Stimulated activated CD8-positive, alpha-beta memory T cell treated with anti-CD3 and anti-CD28 coated beads, Interleukin-7, amount 100 ng/mL, for 4 hours (primary cell): ENCODE measurements around the gene OPRM1.
"Not testable (repeated sequence)": the region's sequence is repeated elsewhere in the genome, so short reads cannot be mapped to it uniquely, and the experiment has no call there.

Experiments
- DNase-seq, 2 donors: peaks; one replicate each; pipeline ENCODE4 v3.0.0-alpha.2; 2020; ENCODE audit warnings: low read depth in 2 of 2

Gene OPRM1

DNA sequence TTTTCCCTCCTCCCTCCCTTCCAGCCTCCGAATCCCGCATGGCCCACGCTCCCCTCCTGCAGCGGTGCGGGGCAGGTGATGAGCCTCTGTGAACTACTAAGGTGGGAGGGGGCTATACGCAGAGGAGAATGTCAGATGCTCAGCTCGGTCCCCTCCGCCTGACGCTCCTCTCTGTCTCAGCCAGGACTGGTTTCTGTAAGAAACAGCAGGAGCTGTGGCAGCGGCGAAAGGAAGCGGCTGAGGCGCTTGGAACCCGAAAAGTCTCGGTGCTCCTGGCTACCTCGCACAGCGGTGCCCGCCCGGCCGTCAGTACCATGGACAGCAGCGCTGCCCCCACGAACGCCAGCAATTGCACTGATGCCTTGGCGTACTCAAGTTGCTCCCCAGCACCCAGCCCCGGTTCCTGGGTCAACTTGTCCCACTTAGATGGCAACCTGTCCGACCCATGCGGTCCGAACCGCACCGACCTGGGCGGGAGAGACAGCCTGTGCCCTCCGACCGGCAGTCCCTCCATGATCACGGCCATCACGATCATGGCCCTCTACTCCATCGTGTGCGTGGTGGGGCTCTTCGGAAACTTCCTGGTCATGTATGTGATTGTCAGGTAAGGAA is at the start of gene OPRM1:
TSS of gene OPRM1 (plus strand) at position 10 of the 612 bp plus-strand sequence. CDS start at position 315, 305 bp downstream.
- no peak for DNase-seq

DNA sequence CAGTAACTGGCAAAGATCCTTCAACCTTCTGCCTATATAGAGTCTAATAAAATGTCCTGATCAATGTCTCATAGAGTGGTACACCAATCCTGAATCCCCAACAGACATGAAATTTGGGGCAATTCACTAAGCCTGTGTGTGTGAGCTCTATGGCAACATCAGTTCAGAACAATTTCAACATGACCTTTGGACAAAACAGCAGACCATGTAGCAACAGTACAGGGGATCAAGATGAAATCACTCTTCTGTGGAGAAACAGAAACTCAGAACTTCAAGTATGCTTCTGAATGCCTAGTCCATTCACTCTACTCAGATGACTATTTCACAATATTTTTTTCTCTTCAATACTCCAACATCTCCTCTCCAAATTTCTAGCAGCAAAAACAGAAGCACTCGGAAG is 49.1 kb upstream of the OPRM1 start:
- DNase-seq, result no peak

DNA sequence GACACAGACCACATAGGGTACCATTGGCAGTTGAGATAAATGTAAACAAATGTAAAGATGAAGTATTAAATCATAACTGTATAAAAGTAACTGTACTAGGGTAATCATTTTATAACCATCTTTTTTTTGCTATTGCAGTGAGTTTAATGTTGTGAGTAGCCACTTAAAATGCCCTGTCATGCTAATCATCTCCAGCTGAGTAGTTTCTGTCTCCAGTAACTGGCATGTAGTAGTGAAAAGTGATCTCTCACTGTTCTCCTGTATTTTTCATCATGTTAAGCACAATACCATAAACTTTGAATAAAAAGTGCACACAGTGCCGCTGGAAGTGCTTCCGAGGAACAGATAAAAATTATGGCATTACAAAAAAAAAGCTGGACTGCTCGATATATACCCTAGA is 45.0 kb upstream of the OPRM1 start:
- DNase-seq, result no peak

DNA sequence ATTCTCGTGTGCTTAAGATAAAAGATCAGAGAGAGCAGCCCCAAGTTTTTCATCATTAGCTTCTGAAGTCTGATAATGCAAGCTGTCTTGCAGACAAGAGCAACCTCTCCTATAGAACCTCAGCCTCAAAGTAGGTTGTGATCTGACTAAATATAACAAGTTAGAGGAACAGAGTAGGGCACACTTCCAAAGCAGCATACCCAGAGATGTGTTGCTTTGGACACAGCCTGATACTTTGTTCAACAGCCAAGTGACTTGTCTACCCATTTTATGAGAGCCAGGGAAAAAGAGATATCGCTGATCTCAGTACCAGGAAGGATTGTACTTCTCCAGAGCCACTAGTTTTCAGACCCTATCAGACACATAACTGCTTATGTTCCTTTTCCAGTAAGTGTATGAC is 44.2 kb upstream of the OPRM1 start:
- no peak for DNase-seq

DNA sequence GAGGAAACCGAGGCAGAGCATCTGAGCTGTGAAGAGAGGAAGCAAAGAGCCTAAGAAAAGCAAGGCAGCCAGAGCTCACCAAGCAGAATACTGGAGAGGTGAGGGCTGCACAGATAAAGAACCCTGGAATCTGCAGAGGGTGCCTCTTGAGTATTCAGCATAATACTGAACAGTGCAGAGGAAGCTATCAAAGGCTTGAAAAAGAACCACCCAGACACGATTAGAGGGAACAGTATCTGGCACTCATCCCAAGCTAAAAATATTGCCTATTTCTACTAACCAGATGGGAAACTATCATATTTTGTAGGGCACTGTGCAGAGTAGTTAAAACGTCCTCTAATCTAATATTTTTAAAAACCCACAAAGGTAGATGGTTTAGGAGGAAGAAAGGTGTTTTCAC is 41.8 kb upstream of the OPRM1 start:
- no peak for DNase-seq

DNA sequence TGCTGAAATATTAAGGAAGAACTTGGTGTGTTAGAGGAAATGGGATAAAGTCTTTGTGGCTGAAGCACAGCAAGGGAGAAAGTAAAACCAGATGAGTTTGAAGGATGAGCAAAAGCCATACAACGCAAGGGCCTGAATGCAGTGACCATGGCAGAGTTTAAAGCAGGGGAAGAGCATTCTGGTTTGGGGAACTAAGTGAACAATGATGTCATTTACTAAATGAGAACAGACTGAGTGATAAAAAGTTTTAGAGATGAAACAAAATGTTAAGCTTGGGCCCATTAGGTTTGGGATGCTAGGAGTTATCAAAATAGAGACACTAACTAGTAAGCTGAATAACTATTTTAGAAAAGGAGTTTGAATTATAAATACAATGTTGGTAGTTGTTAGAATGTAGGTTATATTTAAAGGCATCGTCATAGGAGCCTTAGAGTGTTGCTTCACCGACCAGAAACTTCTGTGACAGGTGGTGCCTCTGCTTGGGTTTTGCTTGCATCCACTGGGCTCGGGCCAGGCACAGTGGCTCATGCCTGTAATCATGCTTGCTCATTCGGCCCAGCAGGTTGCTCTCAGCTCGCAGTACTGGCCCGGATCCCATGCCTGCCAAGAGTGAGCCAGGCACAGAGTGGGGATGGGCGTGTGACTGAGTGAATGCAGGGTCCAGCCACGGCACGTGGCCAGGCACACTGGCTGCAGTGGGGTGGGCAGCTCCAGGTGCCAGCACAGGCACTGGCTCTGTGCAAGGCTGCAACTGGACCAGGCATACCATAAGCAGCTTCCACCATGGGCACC is 37.4 kb upstream of the OPRM1 start:
- DNase-seq, result no peak

DNA sequence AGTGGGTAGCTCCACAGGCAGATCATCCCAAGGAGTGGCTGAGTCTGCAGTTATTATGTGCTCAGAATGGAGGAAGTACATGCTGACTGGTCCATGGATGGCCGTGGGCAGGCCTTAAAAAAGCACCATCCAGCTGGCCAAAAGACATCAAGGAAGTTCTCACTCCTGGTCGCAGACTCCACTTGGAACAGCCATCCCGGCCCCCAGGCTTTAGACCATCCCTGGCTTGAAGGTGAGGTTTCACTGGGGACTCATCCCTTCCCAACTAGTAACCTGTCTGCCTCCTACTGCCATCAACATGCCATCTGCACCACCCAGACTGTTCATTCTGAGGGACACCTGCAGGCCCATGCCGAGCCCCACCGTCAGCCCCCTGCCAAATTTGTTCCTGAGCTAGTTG is 36.1 kb upstream of the OPRM1 start:
- DNase-seq, result no peak

DNA sequence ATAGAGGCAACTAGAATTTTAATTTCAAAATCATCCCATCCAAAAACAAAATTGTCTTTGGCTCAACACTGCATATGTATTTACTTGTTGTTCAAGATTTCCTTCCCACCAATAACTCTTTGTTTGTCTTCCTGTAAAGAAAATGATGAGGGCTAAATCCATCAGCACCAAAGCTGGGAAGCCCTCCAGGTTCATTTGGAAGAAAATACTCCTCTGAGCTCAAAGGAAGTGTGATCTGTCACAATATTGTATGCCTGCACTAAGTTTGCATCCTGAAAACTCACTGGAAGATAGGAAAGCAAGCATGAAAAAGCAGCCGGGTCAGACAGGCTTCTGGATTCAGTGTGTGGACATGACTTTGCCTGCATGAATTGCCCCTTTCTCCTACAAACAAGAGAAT is 28.7 kb upstream of the OPRM1 start:
- no peak for DNase-seq

DNA sequence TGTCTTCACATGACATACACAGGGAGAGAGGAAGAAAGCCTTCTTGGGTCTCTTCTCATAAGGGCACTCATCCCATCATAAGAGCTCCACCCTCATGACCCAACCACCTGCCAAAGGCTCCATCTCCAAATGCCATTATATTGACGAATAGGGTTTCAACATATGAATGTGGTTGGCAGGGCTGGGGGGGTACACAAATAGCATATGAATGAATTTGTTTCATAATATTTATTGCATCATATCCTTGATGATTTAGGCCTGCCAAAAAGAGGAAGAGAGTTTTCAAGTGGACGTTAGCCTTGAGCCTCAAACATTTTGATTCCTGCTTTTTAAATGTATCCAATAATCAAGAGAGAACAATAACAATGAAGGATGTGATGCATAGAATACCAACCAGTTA is 26.2 kb upstream of the OPRM1 start:
- DNase-seq, result no peak

DNA sequence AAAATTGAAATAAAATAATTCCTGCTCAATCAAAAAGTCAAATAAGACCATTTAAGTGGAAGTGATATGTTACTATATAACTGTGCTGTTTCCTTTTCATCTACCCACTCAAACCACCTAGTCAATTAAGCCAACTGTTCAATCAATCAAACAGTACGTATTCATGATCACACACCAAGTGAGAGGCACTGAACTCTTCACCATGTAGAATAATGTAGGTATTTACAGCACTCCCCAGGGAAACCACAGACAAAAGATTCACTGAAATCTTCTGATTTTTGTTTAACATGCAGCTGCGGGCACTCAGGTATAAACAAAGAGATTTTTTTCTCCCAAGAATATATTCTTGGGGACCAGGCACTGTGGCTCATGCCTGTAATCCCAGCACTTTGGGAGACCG is 21.3 kb upstream of the OPRM1 start:
- DNase-seq, result no peak

DNA sequence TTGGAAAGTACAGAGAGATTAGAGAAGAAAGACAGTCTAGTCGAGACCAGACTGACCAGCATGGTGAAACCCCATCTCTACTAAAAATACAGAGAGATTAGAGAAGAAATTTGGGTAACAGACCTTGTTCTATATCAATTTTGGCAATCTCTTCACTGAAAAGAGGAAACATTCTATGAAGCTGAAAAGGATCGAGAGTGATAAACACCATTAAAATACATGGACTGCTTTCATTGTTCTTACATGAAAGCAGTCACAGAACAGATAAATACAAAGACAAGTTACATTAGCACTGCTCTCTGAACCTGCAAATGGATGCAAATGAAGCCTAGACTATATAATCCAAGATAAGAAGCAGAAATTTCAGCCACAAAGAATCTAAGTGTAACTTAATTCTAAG is 8.4 kb upstream of the OPRM1 start:
- no peak for DNase-seq

DNA sequence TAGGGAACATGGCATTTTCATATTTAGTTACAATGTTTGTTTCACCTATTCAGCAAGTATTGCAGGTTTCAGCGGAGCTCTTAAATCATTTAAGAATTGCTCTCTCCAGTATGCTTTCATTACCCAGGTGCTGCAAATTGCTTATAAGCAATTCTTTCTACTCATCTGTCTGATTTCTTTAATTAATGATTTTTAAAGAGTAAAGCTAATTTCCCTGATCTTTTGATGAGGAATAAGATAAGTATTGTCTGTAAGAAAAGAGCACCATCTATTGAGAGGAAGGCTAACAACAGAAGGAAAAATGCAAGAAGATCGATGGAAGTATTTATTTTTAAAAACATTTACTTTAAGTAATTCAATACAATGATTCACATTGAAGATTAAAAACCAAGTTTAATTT is 2.0 kb downstream of the OPRM1 start:
- DNase-seq, result no peak

DNA sequence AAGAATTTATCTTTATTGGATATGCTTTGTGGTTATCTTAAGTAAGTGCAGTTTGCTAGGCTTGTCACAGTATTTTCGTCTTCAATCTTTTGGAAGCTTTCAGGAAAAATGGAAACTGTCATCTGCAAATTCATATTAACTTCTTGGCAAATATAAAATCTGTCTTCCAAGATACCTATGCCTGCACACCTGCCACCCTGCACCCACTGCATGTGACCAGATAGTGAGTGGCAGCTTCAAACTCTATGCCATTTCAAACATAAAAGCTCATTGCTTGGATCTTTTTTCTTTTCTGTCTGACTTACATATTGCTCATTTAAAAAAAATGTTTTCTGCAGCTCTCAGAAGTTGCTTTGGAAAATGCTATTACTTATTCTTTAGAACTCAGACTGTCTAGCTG is 14.1 kb downstream of the OPRM1 start:
- no peak for DNase-seq

DNA sequence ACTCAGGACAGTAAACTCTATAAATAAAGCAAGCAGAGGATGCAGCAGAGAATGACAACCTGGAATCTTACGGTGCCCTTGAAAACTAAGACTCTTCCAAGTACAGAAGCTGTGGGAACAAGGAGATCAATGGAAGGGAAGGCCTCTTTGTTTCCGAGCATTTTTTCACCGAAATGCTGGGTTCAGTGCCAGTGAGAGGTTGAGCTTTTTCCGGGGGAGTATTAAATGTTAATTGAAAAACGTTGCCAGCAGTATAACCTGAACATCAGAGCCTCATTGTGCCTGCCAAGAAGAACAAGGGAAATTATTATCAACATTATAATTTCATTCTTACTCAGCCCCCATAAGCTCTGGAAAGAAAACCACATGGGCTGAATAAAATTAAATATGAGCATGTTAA is 17.5 kb downstream of the OPRM1 start:
- no peak for DNase-seq

DNA sequence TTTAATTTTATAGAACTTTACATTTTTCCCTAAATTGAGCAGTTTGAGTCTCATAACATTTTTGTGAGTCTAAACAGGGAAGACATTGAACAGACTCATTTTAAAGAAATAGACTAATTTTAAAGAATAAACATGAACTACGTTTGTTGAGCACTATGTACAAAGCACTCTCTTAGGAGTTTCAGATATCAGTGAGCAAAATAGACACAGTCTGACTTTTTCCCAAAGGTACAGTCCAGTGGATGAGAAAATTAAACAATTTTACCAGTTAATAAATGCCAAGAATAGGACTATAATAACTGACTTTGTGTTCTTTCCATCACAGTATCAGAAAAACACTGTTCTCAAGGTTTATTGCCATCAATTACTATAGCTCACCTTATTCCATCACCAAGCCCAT is 18.1 kb downstream of the OPRM1 start:
- DNase-seq, result no peak

DNA sequence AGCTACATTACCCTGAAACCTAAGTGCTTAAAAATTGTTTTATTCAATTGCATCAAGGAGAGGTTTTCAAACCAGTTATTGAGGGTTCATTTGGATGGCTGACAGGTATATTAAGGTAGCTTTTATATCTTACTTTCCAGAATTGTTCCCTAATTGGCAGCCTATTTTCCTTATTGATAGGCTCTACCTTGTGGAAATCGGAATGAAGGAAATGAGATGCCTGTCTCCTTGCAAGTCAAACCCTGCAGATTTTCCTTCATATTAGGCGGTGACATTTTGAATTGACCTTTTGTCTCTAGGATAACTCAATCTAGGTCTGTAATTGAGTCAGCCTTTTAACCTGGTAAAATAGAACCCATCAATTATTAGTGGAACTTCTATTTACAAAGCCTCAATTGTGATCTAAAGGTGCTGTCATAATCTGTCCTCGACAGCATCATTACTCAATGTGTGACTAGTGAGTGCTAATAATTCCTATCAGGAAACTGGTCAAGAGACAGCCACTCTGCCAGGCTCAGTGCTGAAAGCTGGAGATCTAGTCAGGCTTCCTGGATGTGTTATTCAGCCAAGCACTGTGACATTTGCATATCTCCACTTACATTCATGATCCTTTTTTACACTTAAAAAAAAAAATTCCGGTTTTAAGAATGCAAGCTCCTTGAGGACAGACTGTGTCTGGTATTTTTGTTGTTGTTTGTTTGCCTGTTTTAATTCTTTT is 20.1 kb downstream of the OPRM1 start:
- DNase-seq, result no peak

DNA sequence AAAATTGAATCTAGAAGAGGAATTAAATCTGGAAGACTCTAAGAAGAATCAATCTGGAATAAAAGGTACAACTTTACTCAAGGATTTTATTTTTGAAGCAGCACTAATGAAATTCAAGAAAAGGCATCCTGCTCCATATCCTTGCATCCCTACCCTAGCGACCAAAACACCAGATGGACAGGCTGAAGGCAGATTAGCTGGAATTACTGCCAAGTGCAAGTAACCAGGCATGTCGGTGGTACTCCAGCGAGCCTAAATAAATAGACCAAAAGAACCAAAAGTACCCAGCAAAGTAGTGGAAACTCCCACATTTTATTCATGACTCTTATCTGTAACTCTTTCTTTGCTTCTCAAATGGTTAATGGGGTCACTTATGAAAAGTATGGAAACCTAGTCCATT is 21.0 kb downstream of the OPRM1 start:
- DNase-seq, result no peak

DNA sequence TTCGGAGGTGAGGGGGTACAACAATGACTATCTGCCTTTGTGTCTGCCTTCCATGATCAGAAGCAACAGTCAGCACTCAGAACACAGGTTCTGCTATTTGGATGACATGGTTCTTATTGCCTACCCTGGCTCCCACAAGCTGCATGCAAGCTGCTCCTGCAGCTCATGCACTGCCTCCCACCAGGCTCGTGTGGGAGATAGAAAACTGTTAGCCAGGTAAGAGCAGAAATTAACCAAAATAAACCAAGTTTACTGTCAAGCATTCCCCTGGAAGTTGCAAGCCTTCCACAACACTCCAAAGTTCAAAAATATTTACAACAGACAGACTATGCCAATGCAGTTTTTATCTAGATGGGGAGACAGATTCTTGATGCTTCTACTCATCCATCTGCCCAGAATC is 31.0 kb downstream of the OPRM1 start:
- DNase-seq, result no peak

DNA sequence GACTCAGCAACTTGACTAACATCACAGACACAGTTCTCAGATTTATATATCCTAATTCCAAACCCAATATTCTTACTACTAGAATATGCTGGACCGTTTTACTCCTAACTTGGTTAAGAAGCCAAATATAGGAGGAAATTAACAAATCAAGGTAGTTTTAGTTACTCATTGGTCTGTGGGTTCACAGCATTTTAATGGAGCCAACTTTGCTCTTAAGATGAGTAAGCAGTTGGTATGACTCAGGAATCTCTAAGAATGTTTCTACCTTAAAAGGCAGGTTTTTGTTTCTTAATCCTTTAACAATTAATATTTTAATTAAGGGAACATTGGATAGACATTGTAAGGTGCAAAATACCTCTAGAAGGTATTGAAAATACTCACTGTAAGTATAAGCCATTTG is 31.6 kb downstream of the OPRM1 start:
- no peak for DNase-seq

DNA sequence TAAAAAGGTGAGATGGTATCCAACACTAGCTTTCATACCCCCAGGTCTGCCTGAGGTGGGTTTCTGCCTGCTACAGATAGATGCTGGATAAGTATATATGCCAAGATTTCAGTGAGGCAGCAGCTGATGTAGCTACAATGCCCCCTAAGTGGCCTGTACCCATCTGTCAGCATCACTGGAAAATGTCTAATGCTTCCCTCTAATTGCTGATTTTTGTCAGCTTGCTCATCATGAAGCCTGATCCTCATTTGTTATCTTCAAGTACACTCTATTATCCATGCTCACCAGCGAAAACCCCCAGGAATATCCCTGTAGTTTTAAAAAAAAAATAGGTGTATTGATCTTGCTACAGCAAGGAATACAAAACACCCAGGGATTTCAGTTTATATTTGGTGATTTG is 32.2 kb downstream of the OPRM1 start:
- no peak for DNase-seq

DNA sequence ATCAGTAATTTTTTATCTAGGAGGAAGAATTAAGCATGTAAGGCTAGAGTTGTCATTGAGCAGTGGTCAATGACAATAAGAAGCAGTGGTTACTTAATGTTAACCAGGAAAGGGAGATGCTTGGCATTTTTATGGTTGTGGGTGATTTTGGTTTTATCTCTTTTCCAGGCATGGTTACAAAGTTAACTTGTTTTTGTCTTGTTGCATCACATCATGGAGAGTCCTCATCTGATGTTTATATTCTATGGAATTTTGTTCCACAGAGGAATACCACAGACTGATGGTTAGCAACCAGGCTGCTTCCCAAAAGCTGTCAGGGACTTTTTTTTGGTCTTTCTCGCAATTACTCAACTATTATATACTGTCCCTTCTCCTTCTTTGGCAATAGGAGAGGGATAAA is 32.7 kb downstream of the OPRM1 start:
- DNase-seq, result no peak

DNA sequence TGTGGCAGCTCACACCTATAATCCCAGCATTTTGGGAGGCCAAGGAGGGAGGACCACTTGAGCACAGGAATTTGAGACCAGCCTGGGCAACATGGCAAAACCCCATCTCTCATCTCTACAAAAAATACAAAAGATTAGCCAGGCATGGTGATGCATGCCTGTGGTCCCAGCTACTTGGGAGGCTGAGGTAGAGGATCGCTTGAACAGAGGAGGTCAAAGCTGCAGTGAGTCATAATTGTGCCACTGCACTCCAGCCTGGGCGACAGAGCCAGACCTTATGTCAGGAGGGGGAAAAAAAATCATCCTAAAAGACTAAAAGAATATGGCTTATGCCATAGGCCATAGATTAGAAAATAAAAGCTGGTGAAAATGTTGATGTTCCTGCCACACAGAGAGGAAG is 39.6 kb downstream of the OPRM1 start:
- DNase-seq, result not testable (repeated sequence)
